Skeletal muscle cell (primary cell): Measurements from ENCODE around the gene TTLL10.

Experiments used
- DNase-seq: peaks from one replicate; pipeline ENCODE4 v3.0.0-alpha.2; 2010; ENCODE audit warnings: low read depth
- H3K4me3 ChIP-seq: 2 replicates; pipeline ENCODE4 v1.5.1; 2011; ENCODE audit warnings: low read depth, mild to moderate bottlenecking, control low read depth, low read length, moderate library complexity

Gene TTLL10, protein sequence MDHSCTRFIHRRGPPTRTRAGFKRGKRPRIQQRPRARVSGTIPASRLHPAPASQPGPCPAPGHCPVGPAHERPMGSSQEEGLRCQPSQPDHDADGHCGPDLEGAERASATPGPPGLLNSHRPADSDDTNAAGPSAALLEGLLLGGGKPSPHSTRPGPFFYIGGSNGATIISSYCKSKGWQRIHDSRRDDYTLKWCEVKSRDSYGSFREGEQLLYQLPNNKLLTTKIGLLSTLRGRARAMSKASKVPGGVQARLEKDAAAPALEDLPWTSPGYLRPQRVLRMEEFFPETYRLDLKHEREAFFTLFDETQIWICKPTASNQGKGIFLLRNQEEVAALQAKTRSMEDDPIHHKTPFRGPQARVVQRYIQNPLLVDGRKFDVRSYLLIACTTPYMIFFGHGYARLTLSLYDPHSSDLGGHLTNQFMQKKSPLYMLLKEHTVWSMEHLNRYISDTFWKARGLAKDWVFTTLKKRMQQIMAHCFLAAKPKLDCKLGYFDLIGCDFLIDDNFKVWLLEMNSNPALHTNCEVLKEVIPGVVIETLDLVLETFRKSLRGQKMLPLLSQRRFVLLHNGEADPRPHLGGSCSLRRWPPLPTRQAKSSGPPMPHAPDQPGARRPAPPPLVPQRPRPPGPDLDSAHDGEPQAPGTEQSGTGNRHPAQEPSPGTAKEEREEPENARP

DNA sequence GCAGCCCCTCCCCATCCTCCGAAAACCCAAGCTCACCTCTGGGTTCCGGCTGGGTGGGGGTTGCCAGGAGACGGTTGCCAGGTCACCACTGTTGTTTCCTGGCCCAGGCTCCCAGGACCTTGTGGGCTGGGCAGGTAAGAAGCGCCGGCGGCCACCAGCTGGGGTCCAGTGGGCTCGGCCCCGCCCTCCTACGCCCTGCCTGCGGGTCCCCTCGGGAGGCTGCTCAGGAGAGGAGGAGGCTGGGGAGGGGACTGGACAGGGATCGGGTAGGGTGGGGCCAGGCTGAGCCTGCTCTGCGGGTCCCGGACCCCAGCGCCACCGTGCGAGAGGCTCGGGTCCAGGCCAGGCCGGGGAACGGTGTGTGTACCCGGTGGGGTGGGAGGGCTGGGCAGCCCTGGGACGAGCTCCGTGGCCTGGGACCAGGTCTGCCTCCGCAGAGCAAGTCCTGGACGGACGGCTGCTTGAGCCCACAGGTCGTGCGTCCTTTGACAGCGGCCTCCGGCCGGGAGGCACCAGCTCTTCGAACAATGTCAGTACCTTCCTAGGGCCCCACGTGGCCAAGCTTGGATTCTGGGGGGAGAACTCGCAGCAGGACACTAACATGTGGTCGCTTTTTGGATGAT is at the start of gene TTLL10:
Gene TTLL10 (plus strand): TSS at position 88 of the 623 bp plus-strand sequence. CDS start 5,336 bp downstream, outside the sequence.
- no peak for DNase-seq
- no peak within 1 kb of the TSS for H3K4me3 ChIP-seq

DNA sequence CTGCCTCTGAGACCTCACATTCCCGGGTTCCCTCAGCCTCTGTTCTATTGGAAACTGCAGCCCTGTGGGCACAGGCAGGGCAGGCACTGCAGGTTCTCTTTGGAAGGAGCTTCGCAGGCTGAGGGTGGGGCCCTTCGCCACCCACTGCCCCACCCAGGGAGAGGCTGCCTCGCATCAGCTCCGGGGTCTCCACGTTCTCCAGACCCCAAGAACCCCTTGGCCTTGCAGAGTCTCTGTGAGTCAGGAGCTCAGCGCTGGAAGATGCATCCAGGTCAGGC is 49.2 kb upstream of the TTLL10 start:
- no peak for DNase-seq
- no peak overlapping the region for H3K4me3 ChIP-seq

DNA sequence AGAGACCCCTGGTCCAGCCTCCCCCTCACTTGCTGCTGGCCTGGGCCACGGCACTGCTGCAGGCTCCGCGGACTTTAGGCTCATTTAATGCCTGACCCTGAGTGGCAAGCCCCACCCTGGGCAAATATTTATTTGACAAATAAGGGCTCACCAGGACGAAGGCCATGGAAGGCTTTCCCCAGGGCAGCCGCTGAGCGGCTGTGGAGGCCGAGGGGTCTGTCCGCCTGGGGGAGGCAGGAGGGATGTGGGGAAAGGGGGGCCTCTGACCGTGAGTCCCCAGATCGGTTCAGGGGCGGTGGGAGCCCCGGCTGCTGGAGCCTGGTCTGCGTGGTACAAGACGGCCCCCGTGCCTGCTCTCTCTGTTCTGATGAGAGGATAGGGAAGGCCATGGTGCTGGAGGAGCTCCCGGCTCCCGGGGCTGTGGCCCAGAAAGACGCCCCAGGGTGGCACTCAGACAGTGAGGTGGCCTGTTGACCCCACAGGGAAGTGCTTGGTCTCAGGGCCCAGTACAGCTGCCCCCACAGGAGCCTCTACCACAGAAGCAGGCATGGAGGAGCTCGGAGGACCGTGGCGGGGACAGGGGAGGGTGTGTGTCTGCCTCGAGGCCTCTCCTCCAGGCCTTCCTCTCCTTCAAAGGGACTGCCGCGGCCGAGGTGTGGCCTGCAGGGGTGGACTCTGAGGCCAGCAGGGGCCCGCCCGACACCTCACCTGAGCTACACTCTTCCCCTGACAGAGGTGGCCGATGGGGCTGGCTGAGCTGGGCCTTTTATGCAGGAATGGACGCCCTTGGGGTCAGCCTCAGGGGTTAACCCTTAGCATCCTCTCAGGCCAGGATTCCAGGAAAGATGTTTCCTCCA is 48.7 kb upstream of the TTLL10 start:
- H3K4me3 ChIP-seq: no peak overlapping the region
- no peak for DNase-seq

DNA sequence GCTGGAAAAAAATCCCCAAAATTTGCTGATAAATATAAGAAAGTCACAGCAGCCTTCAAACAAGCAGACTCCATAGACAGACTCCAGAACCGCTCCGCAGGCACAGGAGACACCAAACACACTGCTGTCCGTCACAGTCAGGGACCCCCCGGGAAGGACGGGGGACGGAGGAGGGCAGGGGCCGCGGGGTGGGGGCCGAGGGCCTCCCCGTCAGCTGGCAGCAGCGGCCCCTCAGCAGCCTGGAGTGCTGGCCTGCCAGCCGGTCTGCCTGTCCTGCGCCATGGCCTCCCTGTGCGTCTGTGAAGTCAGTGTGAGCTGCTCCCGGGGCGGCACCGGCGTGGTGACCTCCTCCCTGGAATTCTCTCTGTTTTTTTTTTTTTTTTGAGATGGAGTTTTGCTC is 47.7 kb upstream of the TTLL10 start:
- no peak for DNase-seq
- H3K4me3 ChIP-seq: no peak overlapping the region

DNA sequence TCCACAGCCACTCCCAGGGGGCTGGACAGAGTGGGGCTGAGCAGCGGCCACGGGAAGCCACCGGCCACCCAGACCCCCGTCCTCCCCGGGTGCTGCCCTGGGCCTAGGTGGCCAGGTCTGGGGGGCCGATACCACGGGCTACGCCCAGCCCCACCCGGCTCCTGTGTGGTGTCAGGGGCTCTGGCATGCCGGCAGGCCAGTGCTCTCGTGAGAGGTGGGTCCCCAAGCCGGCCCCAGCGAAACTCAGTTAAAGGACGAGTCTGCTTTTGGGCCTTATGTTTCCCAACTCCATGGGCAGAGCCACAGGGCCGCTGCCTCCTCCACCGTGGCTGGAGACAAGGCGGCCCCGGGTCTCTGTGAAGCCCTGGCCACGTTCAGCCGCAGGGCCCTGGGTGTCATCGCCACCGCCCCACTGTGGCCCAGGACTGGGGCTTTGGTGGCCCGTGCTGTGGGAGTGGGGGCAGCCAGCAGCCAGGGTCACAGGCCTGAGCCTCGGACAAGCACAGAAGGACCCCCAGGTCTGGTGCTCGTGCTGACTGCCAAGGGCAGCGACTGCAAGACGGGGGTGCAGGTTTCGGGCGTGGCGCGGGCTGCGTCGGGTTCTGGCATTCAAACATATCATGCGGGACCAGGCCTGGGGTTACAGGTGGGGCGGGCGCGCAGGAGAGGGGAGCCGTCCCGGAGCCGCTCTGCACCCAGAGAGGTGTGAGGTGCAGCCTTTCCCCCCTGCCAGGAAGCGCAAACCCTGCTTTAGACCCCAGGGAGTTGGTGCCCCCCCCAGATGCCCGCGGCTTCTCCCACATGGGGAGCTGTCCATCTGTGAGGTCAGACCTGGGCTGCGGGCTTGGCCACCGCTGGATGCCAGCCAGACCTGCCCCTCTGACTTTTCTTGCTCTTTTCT is 45.9 kb upstream of the TTLL10 start:
- no peak overlapping the region for H3K4me3 ChIP-seq
- no peak for DNase-seq

DNA sequence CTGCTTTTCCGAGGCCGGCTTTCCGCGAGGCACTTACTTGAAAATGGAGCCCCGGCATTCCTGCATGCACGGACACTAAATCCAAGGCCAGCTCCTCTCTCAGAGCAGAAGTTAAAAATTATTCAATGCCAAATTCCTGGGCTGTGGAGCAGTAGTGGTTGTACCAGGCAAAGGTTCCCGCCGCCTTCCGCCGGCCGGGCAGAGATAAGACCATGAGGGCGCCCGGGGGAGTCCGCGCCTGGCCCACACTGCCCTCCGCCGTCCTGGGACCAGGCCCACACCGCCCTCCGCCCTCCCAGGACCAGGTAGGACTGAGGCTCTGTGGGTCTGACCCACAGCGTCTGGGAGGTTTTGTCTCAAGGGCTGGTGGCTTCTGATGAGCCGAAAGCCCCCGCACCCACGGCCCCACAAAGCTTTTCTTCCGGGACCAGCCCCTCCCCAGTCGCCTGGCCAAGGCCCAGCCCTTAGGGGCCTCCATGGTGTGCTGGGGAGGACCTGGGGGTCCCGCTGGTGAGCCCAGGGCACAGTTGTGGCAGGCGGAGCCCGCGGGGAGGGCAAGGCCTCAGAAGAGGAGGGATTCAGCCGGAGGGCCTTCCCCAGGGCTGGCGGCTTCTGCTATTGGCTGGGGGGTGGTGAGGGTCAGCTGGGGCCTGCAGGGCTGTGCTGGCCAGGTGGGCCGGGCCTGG is 45.1 kb upstream of the TTLL10 start:
- no peak overlapping the region for H3K4me3 ChIP-seq
- DNase-seq: no peak

DNA sequence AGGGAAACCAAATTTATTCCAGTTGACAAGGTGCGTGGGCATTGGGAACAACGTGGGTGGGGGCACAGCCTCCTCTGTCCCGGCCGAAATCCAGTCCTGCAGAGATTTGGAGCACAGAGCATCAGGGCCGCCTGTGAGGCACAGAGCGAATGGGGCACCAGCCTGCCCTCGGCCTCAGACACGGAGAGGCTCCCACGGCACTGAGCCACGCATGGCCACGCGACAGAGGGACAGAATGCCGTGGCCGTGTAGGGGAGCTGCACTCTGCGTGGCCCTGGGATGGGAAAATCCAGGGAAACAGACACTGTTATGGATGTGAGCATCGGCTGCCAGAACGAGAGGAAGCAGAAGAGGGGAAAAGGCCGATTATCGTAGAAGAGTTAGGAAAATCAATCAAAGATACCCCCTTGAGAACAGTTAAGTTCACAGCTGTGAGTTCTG is 44.3 kb upstream of the TTLL10 start:
- no peak overlapping the region for H3K4me3 ChIP-seq
- DNase-seq: no peak

DNA sequence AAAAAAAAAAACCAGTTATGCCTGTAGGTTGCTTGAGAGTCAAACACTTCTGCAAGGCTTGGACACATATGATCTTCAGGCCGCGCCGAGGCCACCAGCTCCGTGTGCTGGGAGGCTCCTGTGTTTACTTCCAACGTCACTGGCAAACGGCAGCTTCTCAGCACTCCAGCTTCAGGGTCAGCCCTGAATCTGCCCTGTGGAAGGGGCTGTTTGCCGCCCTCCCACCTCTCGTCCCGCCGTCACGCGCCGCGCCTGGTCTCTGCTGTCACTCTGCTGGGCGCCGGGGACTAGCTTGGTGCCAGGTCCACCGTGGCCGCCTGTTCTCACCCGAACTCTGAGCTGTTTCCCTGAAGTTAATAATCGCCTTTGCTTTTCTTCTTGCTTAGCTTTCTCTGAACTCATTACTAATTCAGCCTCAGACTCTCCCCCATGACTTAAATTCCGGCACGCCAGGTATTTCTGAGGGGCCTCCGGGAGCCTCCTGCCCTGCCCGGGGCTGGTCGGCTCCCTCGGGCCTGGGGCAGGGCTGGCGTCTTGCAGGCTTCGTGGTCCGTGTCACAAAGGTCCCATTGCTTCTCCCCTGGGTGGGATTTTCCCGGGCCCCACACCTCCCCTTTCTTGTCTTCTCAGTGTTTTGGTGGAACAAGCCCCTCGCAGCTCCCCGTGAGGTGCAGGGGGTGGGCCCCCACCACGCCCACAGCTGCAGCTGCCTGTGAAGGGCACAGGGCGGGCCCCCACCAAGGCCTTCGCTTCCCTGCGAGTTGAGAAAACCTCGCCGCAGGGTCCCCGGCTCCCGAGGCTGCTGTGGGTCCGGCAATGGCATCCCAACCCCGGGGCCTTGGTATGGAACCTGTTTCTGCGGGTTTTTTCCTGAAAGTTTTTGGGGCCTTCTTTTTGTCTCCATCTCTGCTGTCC is 43.2 kb upstream of the TTLL10 start:
- H3K4me3 ChIP-seq: no peak overlapping the region
- DNase-seq: no peak

DNA sequence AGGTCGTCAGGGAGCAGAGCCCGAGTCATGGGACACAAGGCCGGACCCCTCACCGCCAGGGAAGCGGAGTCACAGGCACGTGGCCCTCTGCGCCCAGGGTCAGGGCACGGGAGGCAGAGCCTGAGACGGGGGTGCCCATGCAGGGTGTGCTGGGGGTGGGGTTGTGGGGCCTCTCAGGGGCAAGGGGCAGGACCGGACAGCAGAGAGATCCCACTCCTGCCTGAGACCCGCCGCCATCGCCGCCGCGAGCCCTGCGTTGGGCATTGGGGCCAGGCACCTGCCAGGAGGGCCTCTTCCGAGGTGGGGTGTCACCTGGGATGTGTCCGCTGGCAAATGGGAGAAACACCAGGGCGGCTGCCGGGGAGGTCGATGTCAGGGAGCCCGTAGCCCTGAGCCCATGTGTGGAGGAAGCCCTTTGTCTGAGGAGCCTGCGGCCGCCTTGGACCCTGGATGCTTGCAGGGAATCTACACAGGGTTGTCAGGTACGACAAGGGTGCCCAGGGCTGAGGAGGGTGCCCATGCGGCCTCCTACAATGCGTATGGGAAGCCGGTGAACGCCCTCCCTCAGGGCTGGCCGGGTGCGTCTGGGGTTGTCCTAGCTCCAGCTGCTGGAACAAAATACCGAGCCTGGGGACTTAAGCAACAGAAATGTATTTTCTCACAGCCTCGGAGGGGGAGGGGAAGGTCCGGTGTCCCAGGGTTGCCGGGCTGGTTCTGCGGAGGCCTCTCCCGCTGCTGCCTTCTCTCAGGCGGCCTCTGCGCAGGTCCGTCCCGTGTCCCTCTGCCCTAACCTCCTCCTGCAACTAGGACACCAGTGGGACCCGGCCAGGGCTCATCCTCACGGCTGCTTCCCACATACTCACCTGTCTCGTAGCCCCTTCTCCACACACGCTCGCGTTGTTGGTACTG is 41.4 kb upstream of the TTLL10 start:
- DNase-seq: no peak
- H3K4me3 ChIP-seq: no peak overlapping the region

DNA sequence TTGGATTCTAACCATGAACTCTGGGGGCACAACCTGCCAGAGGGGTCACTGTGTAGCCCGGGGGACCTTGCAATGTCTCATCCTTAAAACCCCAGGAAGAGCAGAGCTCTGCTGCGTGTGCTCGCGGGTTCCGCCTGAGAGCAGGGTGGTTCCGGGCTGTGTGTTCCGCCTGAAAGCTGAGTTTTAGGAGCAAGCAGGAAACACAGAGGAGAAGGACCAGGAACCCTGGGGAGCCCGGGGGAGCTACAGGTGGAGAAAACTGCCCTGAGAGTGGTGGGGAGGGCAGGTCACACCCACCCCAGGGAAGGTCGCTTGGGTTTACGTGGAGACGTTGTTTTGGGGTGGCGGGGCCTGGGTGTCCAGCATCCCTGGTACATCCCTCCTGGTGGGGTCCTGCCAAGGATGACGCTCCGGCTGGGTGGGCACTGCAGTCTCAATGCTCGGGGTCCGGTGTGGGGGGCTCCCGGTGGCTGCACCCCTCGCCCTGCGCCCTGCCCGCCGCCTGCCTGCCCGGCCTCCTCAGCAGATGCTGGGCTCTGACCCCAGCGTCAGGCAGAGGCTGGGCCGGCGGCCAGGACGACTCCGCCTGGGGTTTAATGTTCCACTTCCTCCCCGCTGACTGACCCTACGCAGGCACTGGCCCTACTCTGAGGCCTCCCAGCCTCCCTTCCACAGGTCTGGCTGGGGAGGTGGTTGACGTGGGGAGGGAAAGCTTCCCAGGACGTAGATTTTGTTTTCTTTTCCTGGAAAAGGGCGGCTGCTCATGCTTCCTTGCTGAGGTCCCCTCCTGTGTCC is 40.5 kb upstream of the TTLL10 start:
- no peak for DNase-seq
- H3K4me3 ChIP-seq: no peak overlapping the region

DNA sequence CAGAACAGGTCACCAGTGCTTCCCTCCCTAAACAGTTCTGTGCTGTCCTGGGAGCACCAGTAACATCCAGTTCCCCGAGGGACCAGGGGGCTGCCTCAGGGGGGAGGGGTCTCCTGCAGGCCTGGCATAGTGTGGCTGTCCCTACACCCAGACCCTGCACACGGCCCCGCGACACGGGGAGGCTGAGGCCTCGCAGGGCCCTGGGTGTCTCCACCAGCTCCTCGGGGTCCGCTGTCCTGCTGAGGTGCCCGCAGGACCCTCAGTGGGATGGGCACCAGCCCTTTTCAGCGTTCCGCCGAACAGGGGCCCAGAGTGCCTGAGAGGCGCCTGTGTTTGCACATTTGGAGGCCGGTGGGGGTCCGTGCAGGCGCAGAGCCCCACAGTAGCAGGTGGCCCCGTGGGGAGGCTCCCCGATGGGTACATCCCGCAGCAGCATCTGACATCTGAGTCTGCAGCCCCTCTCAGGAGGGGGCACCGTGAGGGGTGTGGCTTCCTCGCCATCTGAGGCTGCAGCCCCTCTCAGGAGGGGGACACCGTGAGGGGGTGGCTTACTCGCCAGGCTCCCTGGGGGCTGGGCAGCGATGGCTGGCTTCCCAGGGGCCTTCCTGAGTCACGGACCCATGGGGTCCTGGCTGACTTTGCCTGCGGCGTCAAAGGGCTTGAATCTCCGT is 39.2 kb upstream of the TTLL10 start:
- DNase-seq: no peak
- H3K4me3 ChIP-seq: no peak overlapping the region

DNA sequence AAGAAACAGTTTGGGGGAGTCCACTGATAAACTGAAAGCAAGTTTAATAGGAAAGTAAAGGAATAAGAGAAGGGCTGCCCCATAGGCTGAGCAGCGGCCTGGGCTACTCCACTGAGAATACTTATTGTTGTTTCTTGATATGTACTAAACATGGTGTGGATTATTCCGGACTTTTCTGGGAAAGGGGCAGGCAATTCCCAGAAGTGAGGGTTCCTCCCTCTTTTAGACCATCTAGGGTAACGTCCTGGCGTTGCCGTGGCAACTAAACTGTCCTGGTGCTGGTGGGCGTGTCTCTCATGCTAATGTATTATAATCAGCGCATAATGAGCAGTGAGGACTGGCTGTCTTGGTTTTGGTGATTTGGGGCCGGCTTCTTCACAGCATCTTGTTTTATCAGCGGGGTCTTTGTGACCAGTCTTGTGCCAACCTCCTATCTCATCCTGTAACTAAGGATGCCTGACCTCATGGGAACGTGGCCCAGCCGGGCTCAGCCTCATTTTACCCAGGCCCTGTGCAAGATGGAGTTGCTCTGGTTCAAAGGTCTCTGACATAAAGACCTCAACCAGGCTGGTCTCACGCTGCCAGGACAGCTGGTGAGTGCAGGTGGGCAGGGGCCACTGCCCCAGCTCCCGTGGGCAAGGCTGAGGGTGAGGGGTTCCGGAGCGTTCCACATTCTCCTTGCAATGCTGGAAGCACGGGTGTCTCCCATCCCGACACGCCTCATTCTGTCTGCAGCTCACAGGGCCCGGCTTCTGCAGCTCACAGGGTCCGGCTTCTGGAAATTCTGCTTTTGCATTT is 38.1 kb upstream of the TTLL10 start:
- no peak for DNase-seq
- H3K4me3 ChIP-seq: no peak overlapping the region

DNA sequence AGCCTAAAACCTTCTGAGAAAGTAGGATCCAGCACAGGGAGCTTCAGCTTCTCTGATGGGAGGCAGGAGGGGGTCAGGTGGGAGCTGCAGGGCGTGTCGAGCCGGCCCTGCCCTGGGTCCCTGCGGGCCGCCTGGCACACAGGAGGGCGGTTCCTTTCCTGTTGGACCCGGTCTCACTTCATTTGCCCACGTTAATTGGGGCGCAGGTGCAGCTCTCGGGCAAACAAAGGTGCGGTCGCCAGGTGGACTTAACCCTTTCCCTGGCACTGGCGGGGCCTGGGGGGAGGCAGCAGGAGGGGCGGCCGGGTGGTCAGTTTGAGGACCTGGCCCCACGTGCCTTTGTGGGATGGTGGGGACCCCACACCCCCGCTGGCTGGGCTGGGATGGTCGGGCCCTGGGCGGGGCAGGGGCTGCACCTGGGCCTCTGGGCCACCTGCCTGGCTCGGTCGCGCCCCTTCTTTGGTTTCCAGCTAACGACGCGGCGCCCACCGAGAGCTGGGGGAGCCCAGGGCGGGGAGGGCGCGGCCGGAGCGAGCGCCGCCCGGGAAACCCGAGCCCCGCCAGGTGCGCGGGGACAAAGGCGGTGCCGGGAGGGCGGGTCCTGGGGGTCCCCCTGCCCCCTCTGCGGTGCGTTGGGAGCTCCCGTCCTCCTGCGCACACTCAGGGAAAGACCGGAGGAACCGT is 37.0 kb upstream of the TTLL10 start:
- DNase-seq: no peak
- no peak overlapping the region for H3K4me3 ChIP-seq
